Measurements from ENCODE around the gene SMARCC2. TPM values are rescaled to one million over a fixed set of nuclear protein-coding genes. Genes with fewer than 3 reads are reported as not detected.
A peak's percentile ranks its signal among the peaks of the same experiment; 100 is the strongest.

SMARCC2 gene
- total RNA-seq, 1 experiment from 2014 or later: 99.7 TPM

- TF ChIP-seq CTCF (IDR thresholded peaks at IDR 0.05 in 2 of 3, conservative IDR thresholded peaks at IDR 0.05 in 1 of 3; ENCODE audit: borderline replicate concordance in 1 of 3, insufficient read depth in 1 of 3, low read depth in 2 of 3, low read length in 2 of 3) (no peak), POLR2AphosphoS5 (IDR thresholded peaks at IDR 0.05; ENCODE audit: low read depth, low read length) (peak; percentile 45)
- Histone ChIP-seq H3K27ac (ENCODE audit: low read depth, low read length) (no peak overlapping the region), H2AFZ (ENCODE audit: low read depth, low read length, poor library complexity, severe bottlenecking) (no peak overlapping the region), H4K20me1 (ENCODE audit: insufficient read depth) (no peaks in the 10 kb centered on the region), H3K4me2 (ENCODE audit: low read length) (no peak overlapping the region), H3K9me3 (ENCODE audit: control insufficient read depth in 1 of 2, insufficient read depth in 1 of 2, low read depth in 1 of 2, low read length in 2 of 2) (no peaks in the 10 kb centered on the region), H3K4me1 (ENCODE audit: control insufficient read depth in 1 of 2, insufficient read depth in 2 of 2, low read length in 2 of 2) (peaks cover 8 to 16% of the 10 kb centered on the region in 2 experiments), H3K4me3 (replicated peaks in 1 of 2; ENCODE audit: low read depth in 1 of 2, low read length in 2 of 2) (no peak overlapping the region), H3K79me2 (ENCODE audit: insufficient read depth, low read length) (no peaks in the 10 kb centered on the region), H3K27me3 (ENCODE audit: insufficient read depth, low read length) (no peaks in the 10 kb centered on the region), H3K9me2 (ENCODE audit: insufficient read depth) (no peaks in the 10 kb centered on the region), H3K9ac (ENCODE audit: low read length) (no peak overlapping the region), H3K36me3 (ENCODE audit: control insufficient read depth in 1 of 2, insufficient read depth in 2 of 2, low read length in 2 of 2) (peaks cover 24 to 26% of the 10 kb centered on the region in 2 experiments)
- ChIA-PET RAD21 (ENCODE audit: low non-redundant PET in 1 of 2, low total read pairs in 2 of 2, uncharacterized antibody in 2 of 2, unreplicated experiment in 2 of 2) (no interaction called here), CTCF (no interaction called here), POLR2A (no interaction called here)
- intact Hi-C loops (cut with micrococcal nuclease): no loop called here
- DNase-seq (ENCODE audit: low read depth, low spot score): no peak
- BruUV-seq (replicated peaks): TSS peak; percentile 30
- no peak; the same call in 1 of the 2 replicates for ATAC-seq
These were observed 42.5 kb downstream of the SMARCC2 start for GRCh38 chr12:56146492-56147460.

GRCh38 chr12:56145217-56145616, 44.1 kb downstream of the SMARCC2 start:
- Histone ChIP-seq H3K4me2 (ENCODE audit: low read length) (no peak overlapping the region), H3K27ac (ENCODE audit: low read depth, low read length) (no peak overlapping the region), H3K79me2 (ENCODE audit: insufficient read depth, low read length) (no peaks in the 10 kb centered on the region), H3K9ac (ENCODE audit: low read length) (no peak overlapping the region), H3K9me2 (ENCODE audit: insufficient read depth) (no peaks in the 10 kb centered on the region), H3K9me3 (ENCODE audit: control insufficient read depth in 1 of 2, insufficient read depth in 1 of 2, low read depth in 1 of 2, low read length in 2 of 2) (no peaks in the 10 kb centered on the region), H3K4me1 (ENCODE audit: control insufficient read depth in 1 of 2, insufficient read depth in 2 of 2, low read length in 2 of 2) (peaks cover 0 to 5% of the 10 kb centered on the region in 2 experiments; a peak in 2 of 4 replicates), H2AFZ (ENCODE audit: low read depth, low read length, poor library complexity, severe bottlenecking) (no peak overlapping the region), H4K20me1 (ENCODE audit: insufficient read depth) (no peaks in the 10 kb centered on the region), H3K36me3 (ENCODE audit: control insufficient read depth in 1 of 2, insufficient read depth in 2 of 2, low read length in 2 of 2) (peaks cover 30 to 34% of the 10 kb centered on the region in 2 experiments), H3K4me3 (replicated peaks in 1 of 2; ENCODE audit: low read depth in 1 of 2, low read length in 2 of 2) (no peak overlapping the region), H3K27me3 (ENCODE audit: insufficient read depth, low read length) (no peaks in the 10 kb centered on the region)
- ATAC-seq: no peak
- intact Hi-C loops (cut with micrococcal nuclease): no loop called here
- ChIA-PET CTCF (no interaction called here), POLR2A (interaction anchor here (3.8 kb wide), 1 partner anchor 17 kb away, joined by 14 read pairs; the partner anchor contains the start of gene ESYT1), RAD21 (ENCODE audit: low non-redundant PET in 1 of 2, low total read pairs in 2 of 2, uncharacterized antibody in 2 of 2, unreplicated experiment in 2 of 2) (no interaction called here)
- no peak for DNase-seq (ENCODE audit: low read depth, low spot score)
- BruUV-seq (replicated peaks): no TSS peak
- TF ChIP-seq TCF7L2 (IDR thresholded peaks at IDR 0.05; ENCODE audit: borderline replicate concordance, extremely low read depth, insufficient read depth, insufficient read length) (no peak), POLR2AphosphoS5 (IDR thresholded peaks at IDR 0.05; ENCODE audit: low read depth, low read length) (no peak), FOSL1 (IDR thresholded peaks at IDR 0.05; ENCODE audit: low read depth) (no peak), CEBPB (IDR thresholded peaks at IDR 0.05; ENCODE audit: low read depth) (no peak), ZFX (IDR thresholded peaks at IDR 0.05) (no peak), SP1 (IDR thresholded peaks at IDR 0.05; ENCODE audit: low read depth) (no peak), RAD21 (IDR thresholded peaks at IDR 0.05; ENCODE audit: low read depth) (no peak), SIN3A (IDR thresholded peaks at IDR 0.05; ENCODE audit: low read depth) (no peak), EZH2 (IDR thresholded peaks at IDR 0.05) (no peak), REST (IDR thresholded peaks at IDR 0.05; ENCODE audit: low read depth) (no peak), EZH2phosphoT487 (IDR thresholded peaks at IDR 0.05; ENCODE audit: borderline replicate concordance) (no peak)
